Adipose tissue (tissue), 3 donors: ENCODE data around the gene PLXNA4. TPM values are rescaled to one million over a fixed set of nuclear protein-coding genes. Genes with fewer than 3 reads are reported as not detected.

Experiments used
- H3K27ac ChIP-seq: one replicate; pipeline ENCODE4 v1.5.1; 2013; ENCODE audit warnings: low read depth, low read length
- WGBS, 3 donors: extraction: QIAGEN DNeasy Blood & Tissue Kit; methylation state at CpG; one replicate each; pipeline ENCODE4 v1.1.7; 2013; 5-methylcytosine and 5-hydroxymethylcytosine counted together
- polyA plus RNA-seq, 3 donors: library from polyadenylated mRNA; stranded (reverse); fragments of 200-250 nt; gene quantifications; one replicate each; pipeline ENCODE4 v1.2.3, GENCODE V29; 2013
- donor health status: healthy with polysubstance abuse.
- donor health status: Bipolar disorder and iron deficiency.
- donor health status: healthy.

PLXNA4 gene
- polyA plus RNA-seq, 3 donors = 1.6 to 38.3 (median 11.6) TPM

GRCh38 chr7:132417103-132417906 is 159.0 kb downstream of the PLXNA4 start:
- H3K27ac ChIP-seq = no peak overlapping the region
- 55 to 79% (median 77%) methylated on average over 9 of the region's 9 CpGs for WGBS, 3 donors

- no peak overlapping the region for H3K27ac ChIP-seq
- WGBS, 3 donors = 82 to 95% (median 84%) methylated on average over 2 of the region's 2 CpGs
Observed at GRCh38 chr7:132416395-132416794, 159.9 kb downstream of the PLXNA4 start.

- no peak overlapping the region for H3K27ac ChIP-seq
- WGBS, 3 donors = 82 to 86% (median 86%) methylated on average over 4 of the region's 4 CpGs
Observed at GRCh38 chr7:132415259-132415658, 161.0 kb downstream of the PLXNA4 start.

DNA sequence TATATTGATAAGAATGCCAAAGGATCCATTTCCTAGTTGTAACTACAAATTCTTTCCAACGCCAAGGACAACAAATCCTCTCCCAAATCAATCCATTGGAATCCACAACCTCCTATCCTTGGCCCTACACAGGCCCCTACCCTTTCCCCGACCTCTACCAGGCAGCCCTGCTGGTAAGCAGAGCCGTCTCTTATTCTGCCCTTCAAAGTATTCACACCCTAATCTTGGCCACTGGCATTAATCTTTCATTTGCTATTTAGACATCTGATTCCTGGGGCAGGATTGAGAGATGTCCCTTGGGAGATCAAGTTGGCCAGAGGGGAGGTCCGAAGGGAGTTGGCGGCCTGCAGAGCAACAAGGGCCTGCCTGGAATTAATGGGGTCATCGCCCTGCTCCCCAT is 161.4 kb downstream of the PLXNA4 start:
- 77 to 89% (median 78%) methylated on average over 6 of the region's 6 CpGs for WGBS, 3 donors
- H3K27ac ChIP-seq = no peak overlapping the region

DNA sequence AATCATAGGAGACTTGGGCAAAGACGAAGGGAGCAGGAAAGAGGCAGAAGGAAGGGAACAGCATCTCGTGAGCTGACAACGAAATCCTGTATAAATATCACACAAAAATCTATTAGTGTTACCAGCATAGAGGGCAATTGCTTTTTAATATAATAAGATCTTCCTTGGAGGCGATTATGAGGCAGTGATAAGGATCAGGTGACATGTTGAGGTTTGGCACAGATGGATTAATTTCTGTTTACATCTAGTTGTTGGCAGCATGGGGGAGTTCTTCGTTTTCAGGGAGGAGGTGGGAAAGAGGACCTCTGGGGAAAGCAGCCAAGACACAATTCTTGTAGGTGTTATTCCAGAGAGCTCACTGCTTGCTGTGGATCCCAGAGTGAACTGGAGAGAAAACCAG is 163.8 kb downstream of the PLXNA4 start:
- 52 to 64% (median 59%) methylated on average over 5 of the region's 5 CpGs for WGBS, 3 donors
- H3K27ac ChIP-seq = no peak overlapping the region

DNA sequence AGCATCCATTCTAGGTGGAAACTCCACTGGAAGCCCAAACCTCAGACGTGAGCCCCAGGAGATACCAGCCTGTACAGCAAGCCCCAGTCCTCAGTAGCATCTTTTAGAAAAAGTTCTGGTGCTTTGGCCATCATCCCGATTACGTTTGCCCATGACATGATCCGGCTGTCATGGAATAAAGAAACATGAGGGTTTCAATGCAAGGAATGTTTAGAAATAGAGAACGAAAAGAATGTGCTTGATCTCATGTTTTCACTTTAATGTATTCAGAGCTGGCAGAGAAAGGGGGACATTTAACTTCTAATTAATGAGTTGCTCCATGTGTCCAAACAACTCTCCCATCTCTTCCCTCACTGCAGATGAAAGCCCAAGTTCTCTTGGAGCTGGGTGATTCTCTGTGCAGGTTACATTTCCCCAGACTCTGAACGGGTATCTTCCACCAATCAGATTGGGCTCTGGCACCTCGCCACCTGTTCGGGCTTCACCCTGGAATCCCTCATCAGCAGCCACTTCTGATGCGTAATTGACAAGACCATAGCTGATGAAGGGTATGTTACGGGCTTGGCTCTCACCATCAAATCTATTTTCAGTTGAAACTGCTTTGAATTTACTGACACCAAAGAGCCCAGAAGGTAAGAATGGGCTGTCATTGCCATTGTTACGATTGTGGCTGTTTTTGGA is 165.3 kb downstream of the PLXNA4 start:
- WGBS, 3 donors = 76 to 84% (median 82%) methylated on average over 11 of the region's 11 CpGs
- H3K27ac ChIP-seq = no peak overlapping the region

- 19 to 46% (median 24%) methylated on average over 7 of the region's 7 CpGs for WGBS, 3 donors
- no peak overlapping the region for H3K27ac ChIP-seq
Observed at GRCh38 chr7:132410385-132410784, 165.9 kb downstream of the PLXNA4 start.

GRCh38 chr7:132407764-132408163 is 168.5 kb downstream of the PLXNA4 start:
- 34 to 72% (median 58%) methylated on average over 2 of the region's 2 CpGs for WGBS, 3 donors
- no peak overlapping the region for H3K27ac ChIP-seq

- 93 to 94% (median 94%) methylated on average over 4 of the region's 4 CpGs for WGBS, 3 donors
- H3K27ac ChIP-seq = no peak overlapping the region
Observed at GRCh38 chr7:132406039-132406438, 170.2 kb downstream of the PLXNA4 start.

- no peak overlapping the region for H3K27ac ChIP-seq
- WGBS, 3 donors = 84 to 88% (median 85%) methylated on average over 3 of the region's 3 CpGs
Observed at GRCh38 chr7:132404261-132404660, 172.0 kb downstream of the PLXNA4 start.

DNA sequence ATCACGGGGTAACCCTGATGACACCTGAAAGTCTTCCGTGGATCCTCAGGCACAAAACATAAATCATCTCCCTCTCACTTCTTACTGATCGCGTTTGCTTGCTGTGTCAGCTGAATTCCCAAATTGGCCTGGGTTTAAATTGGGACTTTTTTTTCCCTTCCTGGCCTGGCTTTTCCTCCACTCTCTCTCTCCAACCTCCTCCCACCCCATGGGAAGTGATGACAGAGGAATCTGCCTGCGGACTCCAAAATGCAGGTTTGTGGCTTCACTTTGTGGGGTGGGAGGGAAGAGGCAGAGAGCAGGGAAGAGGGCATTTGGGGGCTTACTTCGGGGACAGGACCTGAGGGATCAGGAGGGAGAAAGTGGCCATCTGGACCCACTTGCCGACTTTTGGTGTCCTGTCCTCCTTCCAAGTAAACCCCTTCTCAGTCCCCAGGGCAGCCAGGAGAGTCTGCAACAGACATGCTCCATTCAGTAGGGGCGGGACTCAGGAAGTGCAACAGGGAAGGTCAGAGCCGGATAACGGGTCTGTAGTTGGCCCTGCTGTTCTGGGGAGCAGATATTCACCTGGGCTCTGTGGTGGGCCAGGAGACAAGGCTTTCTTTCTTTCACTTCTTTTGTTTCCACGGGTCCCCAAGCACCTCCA is 172.7 kb downstream of the PLXNA4 start:
- WGBS, 3 donors = 47 to 53% (median 52%) methylated on average over 11 of the region's 11 CpGs
- no peak overlapping the region for H3K27ac ChIP-seq

- H3K27ac ChIP-seq = no peak overlapping the region
Observed at GRCh38 chr7:132402751-132403245, 173.5 kb downstream of the PLXNA4 start.

DNA sequence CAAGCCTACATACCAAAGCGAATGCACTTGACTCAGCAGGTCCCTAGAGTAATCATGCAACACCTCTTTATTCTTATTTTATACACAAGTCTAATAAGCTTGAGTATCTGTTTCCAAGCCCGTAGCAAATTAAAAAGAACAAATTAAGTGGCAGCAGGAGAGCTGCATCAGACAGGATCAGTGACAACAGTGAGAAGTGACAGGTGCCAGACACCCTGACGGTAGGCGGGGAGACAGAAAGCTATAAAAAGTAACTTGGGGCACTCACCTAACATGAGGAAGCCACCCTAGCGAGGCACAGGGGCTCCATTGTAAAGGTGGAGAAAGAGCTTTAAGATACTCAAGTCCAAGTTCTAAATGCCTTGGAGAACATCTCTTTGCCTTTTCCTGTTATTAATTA is 174.2 kb downstream of the PLXNA4 start:
- WGBS, 3 donors = 82 to 89% (median 88%) methylated on average over 5 of the region's 5 CpGs
- no peak overlapping the region for H3K27ac ChIP-seq

More at GRCh38 chr7:132402751-132403245, 173.5 kb downstream of the PLXNA4 start:
- WGBS, 3 donors = 53 to 74% (median 74%) methylated on average over 8 of the region's 8 CpGs

GRCh38 chr7:132400561-132401142 is 175.6 kb downstream of the PLXNA4 start:
- 46 to 65% (median 63%) methylated on average over 10 of the region's 10 CpGs for WGBS, 3 donors
- H3K27ac ChIP-seq = no peak overlapping the region

- 92 to 94% (median 92%) methylated on average over 4 of the region's 4 CpGs for WGBS, 3 donors
- H3K27ac ChIP-seq = no peak overlapping the region
Observed at GRCh38 chr7:132399367-132399766, 176.9 kb downstream of the PLXNA4 start.

GRCh38 chr7:132398253-132398925 is 177.9 kb downstream of the PLXNA4 start:
- 87 to 93% (median 88%) methylated on average over 14 of the region's 14 CpGs for WGBS, 3 donors

GRCh38 chr7:132397070-132397469 is 179.2 kb downstream of the PLXNA4 start:
- H3K27ac ChIP-seq = no peak overlapping the region
- 90 to 95% (median 93%) methylated on average over 5 of the region's 5 CpGs for WGBS, 3 donors

More at GRCh38 chr7:132398253-132398925, 177.9 kb downstream of the PLXNA4 start:
- H3K27ac ChIP-seq = no peak overlapping the region

- 84 to 92% (median 88%) methylated on average over 4 of the region's 4 CpGs for WGBS, 3 donors
- H3K27ac ChIP-seq = no peak overlapping the region
Observed at GRCh38 chr7:132395361-132395760, 180.9 kb downstream of the PLXNA4 start.
